OCI-LY3 (cell line): Measurements from ENCODE around the gene SSX1.
"Not testable (repeated sequence)": the region's sequence is repeated elsewhere in the genome, so short reads cannot be mapped to it uniquely, and the experiment has no call there.

Source experiments
- H2AFZ ChIP-seq: fragments of 200-600, 300-600 bp; shearing (Covaris generic); 2 replicates; pipeline ENCODE4 v1.6.0; 2014; ENCODE audit warnings: antibody characterized with exemption, low read depth, low read length
- H3K27ac ChIP-seq: fragments of 200-600, 300-600 bp; sonication (generic); 2 replicates; pipeline ENCODE4 v1.5.1; 2014; ENCODE audit warnings: mild to moderate bottlenecking, low read length, moderate library complexity, mixed read lengths
- H3K27me3 ChIP-seq: fragments of 200-600, 300-600 bp; sonication (generic); 2 replicates; pipeline ENCODE4 v1.6.1; 2014; ENCODE audit warnings: low read depth, low read length, mixed read lengths
- H3K36me3 ChIP-seq: fragments of 200-600, 300-600 bp; sonication (generic); replicated peaks from 2 replicates; pipeline ENCODE3; 2014; ENCODE audit warnings: low read depth, low read length, mixed read lengths
- H3K4me1 ChIP-seq: fragments of 300-600, 200-600 bp; sonication (generic); 2 replicates; pipeline ENCODE4 v1.6.1; 2014; ENCODE audit warnings: low read length, mixed read lengths
- H3K4me2 ChIP-seq: fragments of 200-600, 300-600 bp; sonication (generic); 2 replicates; pipeline ENCODE4 v1.6.1; 2014; ENCODE audit warnings: low read length, mixed read lengths
- H3K4me3 ChIP-seq: fragments of 300-600, 200-600 bp; sonication (generic); 2 replicates; pipeline ENCODE4 v1.5.1; 2014; ENCODE audit warnings: antibody characterized with exemption, mild to moderate bottlenecking, low read length, moderate library complexity
- H3K79me2 ChIP-seq: fragments of 300-600, 200-600 bp; shearing (Covaris generic); 2 replicates; pipeline ENCODE4 v1.6.1; 2014; ENCODE audit warnings: mild to moderate bottlenecking, low read length, mixed read lengths
- H3K9ac ChIP-seq: fragments of 300-600, 200-600 bp; shearing (Covaris generic); 2 replicates; pipeline ENCODE4 v1.6.0; 2014; ENCODE audit warnings: mild to moderate bottlenecking, low read length, moderate library complexity
- H3K9me3 ChIP-seq: fragments of 200-600, 300-600 bp; shearing (Covaris generic); 2 replicates; pipeline ENCODE4 v1.6.1; 2014; ENCODE audit warnings: low read length, mixed read lengths; ENCODE audit not compliant: insufficient read depth
- H4K20me1 ChIP-seq: fragments of 200-600, 300-600 bp; sonication (generic); 2 replicates; pipeline ENCODE4 v1.6.1; 2016; ENCODE audit warnings: low read length, mixed read lengths; ENCODE audit not compliant: insufficient read depth
- CTCF ChIP-seq: fragments of 200-600, 300-600 bp; sonication (generic); IDR thresholded peaks from 2 replicates; pipeline ENCODE4 v1.5.1; 2014; ENCODE audit warnings: antibody characterized with exemption, low read length, low read depth
- EZH2phosphoT487 ChIP-seq: fragments of 200-600 bp; shearing (Covaris generic); IDR thresholded peaks from 2 replicates; pipeline ENCODE4 v1.6.1; 2018; ENCODE audit warnings: antibody characterized with exemption, mixed run types, low read depth

Gene SSX1, protein sequence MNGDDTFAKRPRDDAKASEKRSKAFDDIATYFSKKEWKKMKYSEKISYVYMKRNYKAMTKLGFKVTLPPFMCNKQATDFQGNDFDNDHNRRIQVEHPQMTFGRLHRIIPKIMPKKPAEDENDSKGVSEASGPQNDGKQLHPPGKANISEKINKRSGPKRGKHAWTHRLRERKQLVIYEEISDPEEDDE

DNA sequence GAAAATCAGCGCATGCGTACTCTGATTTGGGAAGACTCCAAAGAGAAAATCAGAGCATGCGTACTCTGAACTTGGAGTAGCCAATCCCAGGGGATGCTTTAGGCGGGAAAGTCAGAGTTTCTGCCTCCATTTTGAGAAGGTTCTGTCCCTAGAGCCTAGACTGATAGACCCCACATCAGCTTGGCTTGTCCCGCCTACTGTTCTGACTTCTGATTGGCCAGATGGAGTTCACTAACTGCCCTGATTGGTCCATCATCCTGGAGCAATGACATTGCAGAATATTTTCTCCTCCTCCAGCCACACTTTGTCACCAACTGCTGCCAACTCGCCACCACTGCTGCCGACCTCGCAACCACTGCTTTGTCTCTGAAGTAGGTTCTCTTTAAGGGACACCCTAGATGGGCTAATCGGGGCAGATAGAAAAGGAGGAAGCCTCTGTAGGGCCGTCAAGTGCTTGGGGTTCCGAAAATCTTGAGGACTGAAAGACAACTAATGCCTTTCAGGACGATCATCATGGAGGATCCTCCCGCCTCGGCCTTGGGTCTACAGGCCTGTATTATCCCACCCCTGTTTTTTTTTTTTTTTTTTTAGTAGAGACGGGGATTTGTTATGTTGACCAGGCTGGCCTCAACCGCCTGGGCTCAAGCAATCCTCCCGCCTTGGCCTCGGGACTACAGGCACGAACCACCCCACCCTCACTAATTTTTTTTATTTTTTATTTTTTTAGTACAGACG is at the start of gene SSX1:
Gene SSX1, plus strand, starts transcription at position 331 of the 735 bp plus-strand sequence. CDS start 1,850 bp downstream, outside the sequence.
- H2AFZ ChIP-seq, H3K79me2 ChIP-seq, H3K9me3 ChIP-seq, H3K27ac ChIP-seq, H3K4me2 ChIP-seq, H3K36me3 ChIP-seq, H3K27me3 ChIP-seq, H3K9ac ChIP-seq, H4K20me1 ChIP-seq, H3K4me3 ChIP-seq, H3K4me1 ChIP-seq: not testable (repeated sequence)

- H3K27ac ChIP-seq, H3K9me3 ChIP-seq, H3K4me3 ChIP-seq, H3K27me3 ChIP-seq, H3K36me3 ChIP-seq, H3K79me2 ChIP-seq, H3K4me2 ChIP-seq, H4K20me1 ChIP-seq, H3K9ac ChIP-seq, H3K4me1 ChIP-seq, H2AFZ ChIP-seq: not testable (repeated sequence)
These were observed 40.9 kb upstream of the SSX1 start for GRCh38 chrX:48214341-48214740.

- H3K4me1 ChIP-seq, H3K36me3 ChIP-seq, H4K20me1 ChIP-seq, H3K4me3 ChIP-seq, H3K79me2 ChIP-seq, H3K4me2 ChIP-seq, H3K27me3 ChIP-seq, H3K27ac ChIP-seq, H3K9me3 ChIP-seq, H3K9ac ChIP-seq, H2AFZ ChIP-seq: not testable (repeated sequence)
These were observed 31.0 kb upstream of the SSX1 start for GRCh38 chrX:48224196-48224595.

GRCh38 chrX:48252945-48253344 is 2.2 kb upstream of the SSX1 start:
- H3K9me3 ChIP-seq, H3K79me2 ChIP-seq, H3K36me3 ChIP-seq, H4K20me1 ChIP-seq, H3K4me1 ChIP-seq, H3K27ac ChIP-seq, H3K9ac ChIP-seq, H2AFZ ChIP-seq, H3K4me3 ChIP-seq, H3K27me3 ChIP-seq, H3K4me2 ChIP-seq: not testable (repeated sequence)

DNA sequence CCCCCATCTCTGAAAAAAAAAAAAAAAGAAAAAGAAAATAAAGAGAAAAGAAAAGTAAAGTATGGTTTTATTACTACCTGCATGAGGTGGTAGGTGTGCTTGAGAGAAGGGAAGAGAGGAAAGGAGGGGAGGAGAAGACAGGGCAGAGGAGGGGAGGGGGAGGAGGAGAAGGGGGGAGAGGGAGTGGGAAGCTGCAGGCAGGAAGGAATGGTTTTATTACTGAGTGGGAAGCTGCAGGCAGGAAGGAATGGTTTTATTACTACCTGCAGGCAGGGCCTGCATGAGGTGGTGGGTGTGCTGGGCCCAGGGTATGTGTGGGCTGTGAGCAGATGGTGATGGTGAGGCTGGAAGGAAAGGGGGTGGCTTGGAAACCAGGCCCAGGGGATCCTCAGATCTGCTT is 19.2 kb downstream of the SSX1 start:
- not testable (repeated sequence) for H3K27ac ChIP-seq, H3K4me1 ChIP-seq, H2AFZ ChIP-seq, H3K79me2 ChIP-seq, H3K4me3 ChIP-seq, H4K20me1 ChIP-seq, H3K36me3 ChIP-seq, H3K9me3 ChIP-seq, H3K27me3 ChIP-seq, H3K4me2 ChIP-seq, H3K9ac ChIP-seq

- no peak overlapping the region for H3K4me3 ChIP-seq
These were observed 23.8 kb downstream of the SSX1 start for GRCh38 chrX:48278958-48279357.

GRCh38 chrX:48280729-48281128 is 25.5 kb downstream of the SSX1 start:
- H4K20me1 ChIP-seq, H3K27ac ChIP-seq, H3K79me2 ChIP-seq, H3K9ac ChIP-seq, H3K36me3 ChIP-seq, H3K4me1 ChIP-seq, H3K9me3 ChIP-seq, H3K27me3 ChIP-seq, H2AFZ ChIP-seq, H3K4me3 ChIP-seq, H3K4me2 ChIP-seq: not testable (repeated sequence)

More at GRCh38 chrX:48278958-48279357, 23.8 kb downstream of the SSX1 start:
- Histone ChIP-seq H4K20me1 (no peaks in the 10 kb centered on the region), H3K9ac (no peak overlapping the region), H2AFZ (no peak overlapping the region), H3K27me3 (no peaks in the 10 kb centered on the region), H3K4me1 (no peaks in the 10 kb centered on the region), H3K36me3 (no peaks in the 10 kb centered on the region), H3K27ac (no peak overlapping the region), H3K79me2 (no peaks in the 10 kb centered on the region), H3K4me2 (no peak overlapping the region), H3K9me3 (no peaks in the 10 kb centered on the region)
- TF ChIP-seq EZH2phosphoT487 (no peak), CTCF (no peak)
